DND-41 (cell line): Measurements from ENCODE around the gene BCKDHB.

Source experiments
- ATAC-seq: fragments of 200-7000 bp; cut with Tn5 transposase; 3 replicates; pipeline ENCODE4 v1.9.1; 2021; ENCODE audit warnings: low read depth; ENCODE audit not compliant: insufficient read depth
- DNase-seq: peaks from one replicate; pipeline ENCODE4 v3.0.0-alpha.2; 2020
- H2AFZ ChIP-seq: 2 replicates; pipeline ENCODE4 v1.6.0; 2012; ENCODE audit warnings: low read depth, low read length
- H3K27ac ChIP-seq: 2 replicates; pipeline ENCODE4 v1.5.1; 2012; ENCODE audit warnings: low read length, inconsistent platforms
- H3K27me3 ChIP-seq: fragments of 200-600 bp; sonication (generic); 2 replicates; pipeline ENCODE4 v1.6.0; 2012; ENCODE audit warnings: low read length, mild to moderate bottlenecking, inconsistent platforms; ENCODE audit not compliant: insufficient read depth, poor library complexity
- H3K36me3 ChIP-seq: 2 replicates; pipeline ENCODE4 v1.5.1; 2012; ENCODE audit warnings: low read length, inconsistent platforms; ENCODE audit not compliant: insufficient read depth
- H3K4me1 ChIP-seq: 2 replicates; pipeline ENCODE4 v1.5.1; 2012; ENCODE audit warnings: mild to moderate bottlenecking, low read length; ENCODE audit not compliant: insufficient read depth
- H3K4me2 ChIP-seq: 2 replicates; pipeline ENCODE4 v1.6.0; 2012; ENCODE audit warnings: mild to moderate bottlenecking, moderate library complexity, low read length, inconsistent platforms; ENCODE audit not compliant: insufficient read depth
- H3K4me3 ChIP-seq, 2 experiments: fragments of 200-600 bp in 1 of 2; shearing (Covaris generic) in 1 of 2; 2 replicates each; pipeline ENCODE4 v1.5.1; 2012 to 2016; ENCODE audit warnings: inconsistent platforms in 2 of 2, low read length in 2 of 2, mild to moderate bottlenecking in 2 of 2, low read depth in 1 of 2, moderate library complexity in 1 of 2
- H3K79me2 ChIP-seq: 2 replicates; pipeline ENCODE4 v1.6.0; 2012; ENCODE audit warnings: low read length, inconsistent platforms; ENCODE audit not compliant: insufficient read depth
- H3K9ac ChIP-seq: 2 replicates; pipeline ENCODE4 v1.6.0; 2012; ENCODE audit warnings: low read depth, mild to moderate bottlenecking, inconsistent platforms, low read length, moderate library complexity
- H3K9me3 ChIP-seq: 2 replicates; pipeline ENCODE4 v1.5.1; 2012; ENCODE audit warnings: low read length, moderate library complexity, mild to moderate bottlenecking, inconsistent platforms; ENCODE audit not compliant: insufficient read depth, severe bottlenecking
- H4K20me1 ChIP-seq: 2 replicates; pipeline ENCODE4 v1.6.0; 2012; ENCODE audit warnings: low read length; ENCODE audit not compliant: insufficient read depth
- EZH2 ChIP-seq: IDR thresholded peaks from 3 replicates; pipeline ENCODE4 v1.6.1; 2012; ENCODE audit warnings: borderline replicate concordance, low read depth, mild to moderate bottlenecking, moderate library complexity, low read length, inconsistent platforms; ENCODE audit not compliant: severe bottlenecking
- TF ChIP-seq, protein P1 (sequence below): IDR thresholded peaks from 2 replicates; pipeline ENCODE4 v1.5.1; 2012; ENCODE audit warnings: borderline replicate concordance, low read length, moderate library complexity, mild to moderate bottlenecking; ENCODE audit not compliant: poor library complexity, severe bottlenecking; ENCODE audit errors: extremely low read depth

BCKDHB gene

DNA sequence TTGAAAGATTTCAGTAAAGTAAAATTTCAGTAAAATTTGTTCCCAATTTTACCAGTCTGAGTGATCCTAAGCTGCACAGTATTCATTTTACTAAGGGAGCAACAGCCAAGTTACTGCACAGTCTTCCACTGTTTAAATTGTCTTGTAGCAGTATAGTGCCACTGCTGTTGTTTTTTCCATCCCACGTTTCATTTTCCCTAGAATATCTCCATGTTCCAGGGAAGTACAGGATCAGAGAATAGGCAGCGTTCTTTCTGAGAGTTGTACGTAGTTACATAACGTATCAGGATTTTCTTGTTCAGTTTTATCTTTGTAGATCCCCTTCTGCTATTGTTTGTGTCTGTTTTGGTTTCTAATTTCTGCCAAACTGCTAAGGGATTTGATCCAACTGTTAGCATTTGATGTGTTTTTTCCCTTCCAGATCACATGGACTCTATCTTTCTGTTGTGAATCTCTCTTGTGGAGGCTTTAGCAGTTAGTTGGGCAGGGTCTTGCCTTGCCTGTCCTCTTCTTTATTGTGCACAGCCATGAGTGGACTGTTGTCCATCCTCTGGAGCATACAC lies 38.4 kb downstream of the BCKDHB start:
- Histone ChIP-seq H3K27ac (no peak overlapping the region), H3K27me3 (no peaks in the 10 kb centered on the region), H3K9me3 (peaks cover 3% of the 10 kb centered on the region), H2AFZ (no peak overlapping the region), H3K4me3 (no peak overlapping the region), H4K20me1 (no peaks in the 10 kb centered on the region), H3K9ac (no peak overlapping the region), H3K79me2 (no peaks in the 10 kb centered on the region), H3K4me1 (no peaks in the 10 kb centered on the region), H3K4me2 (no peak overlapping the region), H3K36me3 (peaks cover 20% of the 10 kb centered on the region; the same call in 1 of the 2 replicates)
- no peak for TF ChIP-seq EZH2
- TF ChIP-seq, protein P1, sequence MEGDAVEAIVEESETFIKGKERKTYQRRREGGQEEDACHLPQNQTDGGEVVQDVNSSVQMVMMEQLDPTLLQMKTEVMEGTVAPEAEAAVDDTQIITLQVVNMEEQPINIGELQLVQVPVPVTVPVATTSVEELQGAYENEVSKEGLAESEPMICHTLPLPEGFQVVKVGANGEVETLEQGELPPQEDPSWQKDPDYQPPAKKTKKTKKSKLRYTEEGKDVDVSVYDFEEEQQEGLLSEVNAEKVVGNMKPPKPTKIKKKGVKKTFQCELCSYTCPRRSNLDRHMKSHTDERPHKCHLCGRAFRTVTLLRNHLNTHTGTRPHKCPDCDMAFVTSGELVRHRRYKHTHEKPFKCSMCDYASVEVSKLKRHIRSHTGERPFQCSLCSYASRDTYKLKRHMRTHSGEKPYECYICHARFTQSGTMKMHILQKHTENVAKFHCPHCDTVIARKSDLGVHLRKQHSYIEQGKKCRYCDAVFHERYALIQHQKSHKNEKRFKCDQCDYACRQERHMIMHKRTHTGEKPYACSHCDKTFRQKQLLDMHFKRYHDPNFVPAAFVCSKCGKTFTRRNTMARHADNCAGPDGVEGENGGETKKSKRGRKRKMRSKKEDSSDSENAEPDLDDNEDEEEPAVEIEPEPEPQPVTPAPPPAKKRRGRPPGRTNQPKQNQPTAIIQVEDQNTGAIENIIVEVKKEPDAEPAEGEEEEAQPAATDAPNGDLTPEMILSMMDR, result no peak
- DNase-seq (no peak), ATAC-seq (no peak)

DNA sequence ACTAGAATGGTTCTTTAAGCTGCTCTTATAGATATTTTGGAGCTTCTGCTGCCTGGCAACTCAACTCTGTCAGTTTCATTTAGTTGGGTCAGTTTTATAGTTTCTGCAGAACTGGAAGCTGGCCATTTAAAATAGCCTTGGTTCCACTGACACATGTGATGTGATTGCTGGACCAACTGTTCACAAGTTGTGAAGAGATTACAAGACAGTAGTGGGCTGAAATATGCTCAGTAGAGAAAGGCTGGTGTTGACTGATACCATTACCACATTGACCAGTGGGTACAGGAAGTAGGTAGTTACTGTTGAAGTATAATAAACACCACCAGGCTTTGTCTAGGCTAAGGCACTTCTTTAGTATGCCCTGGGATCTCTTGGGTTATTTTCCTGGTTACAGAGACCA lies 39.0 kb downstream of the BCKDHB start:
- Histone ChIP-seq H3K27ac (no peak overlapping the region), H3K4me3 (no peak overlapping the region), H3K9ac (no peak overlapping the region), H2AFZ (no peak overlapping the region), H3K27me3 (no peaks in the 10 kb centered on the region), H3K9me3 (peaks cover 3% of the 10 kb centered on the region), H3K36me3 (peaks cover 20% of the 10 kb centered on the region; the same call in 1 of the 2 replicates), H3K4me1 (no peaks in the 10 kb centered on the region), H3K79me2 (no peaks in the 10 kb centered on the region), H3K4me2 (no peak overlapping the region), H4K20me1 (no peaks in the 10 kb centered on the region)
- DNase-seq, result no peak
- TF ChIP-seq, protein P1, result no peak
- ATAC-seq, result no peak

DNA sequence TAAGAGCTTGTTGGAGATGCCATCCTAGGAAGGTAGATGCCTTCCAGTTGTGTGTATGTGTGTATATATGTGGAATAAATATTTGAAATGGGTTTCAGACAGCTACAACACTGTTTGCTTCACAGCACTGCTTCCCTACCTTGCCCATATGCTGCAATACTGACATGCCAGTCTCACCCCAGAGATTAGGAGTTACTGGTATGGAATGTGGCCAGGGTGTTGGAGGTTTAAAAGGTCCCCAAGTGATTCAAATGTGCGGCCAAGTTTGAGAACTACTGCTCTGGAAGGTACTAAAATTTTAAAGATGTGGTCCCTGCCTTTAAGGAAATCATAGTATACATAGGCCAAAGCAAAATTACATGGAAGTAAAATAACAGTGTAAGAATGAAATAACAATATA lies 39.5 kb downstream of the BCKDHB start:
- Histone ChIP-seq H3K4me2 (no peak overlapping the region), H3K9me3 (peaks cover 3% of the 10 kb centered on the region), H2AFZ (no peak overlapping the region), H3K27me3 (no peaks in the 10 kb centered on the region), H3K9ac (no peak overlapping the region), H3K27ac (no peak overlapping the region), H3K79me2 (no peaks in the 10 kb centered on the region), H3K4me1 (no peaks in the 10 kb centered on the region), H4K20me1 (no peaks in the 10 kb centered on the region), H3K4me3 (no peak overlapping the region), H3K36me3 (peaks cover 20% of the 10 kb centered on the region; the same call in 1 of the 2 replicates)
- DNase-seq, result no peak
- ATAC-seq, result no peak
- TF ChIP-seq, protein P1, result no peak
- TF ChIP-seq EZH2, result no peak

DNA sequence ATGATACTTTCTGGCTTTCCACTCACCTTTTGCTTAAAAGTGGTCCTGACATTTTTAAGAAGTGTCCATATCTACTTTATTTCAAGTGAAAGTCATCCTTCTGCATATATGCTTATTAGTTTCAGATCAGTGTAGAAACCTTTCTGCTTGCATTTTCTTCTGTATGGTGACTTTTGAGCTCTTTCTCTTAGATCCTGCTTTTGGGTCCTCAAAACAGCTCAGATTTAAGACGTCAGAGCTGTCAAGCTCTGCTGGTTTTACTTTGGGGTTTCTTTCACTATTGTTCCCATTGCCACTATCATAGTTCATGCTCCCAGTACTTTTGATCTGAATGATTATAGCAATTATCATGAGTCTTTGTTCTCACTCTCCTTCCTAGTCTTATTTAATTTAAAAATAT lies 41.7 kb downstream of the BCKDHB start:
- Histone ChIP-seq H3K4me3 (no peak overlapping the region), H2AFZ (no peak overlapping the region), H4K20me1 (no peaks in the 10 kb centered on the region), H3K9ac (no peak overlapping the region), H3K4me1 (no peaks in the 10 kb centered on the region), H3K79me2 (no peaks in the 10 kb centered on the region), H3K4me2 (no peak overlapping the region), H3K9me3 (peaks cover 3% of the 10 kb centered on the region), H3K27me3 (no peaks in the 10 kb centered on the region), H3K27ac (no peak overlapping the region), H3K36me3 (peaks cover 18% of the 10 kb centered on the region; the same call in 1 of the 2 replicates)
- DNase-seq (no peak), ATAC-seq (no peak)
- TF ChIP-seq EZH2, result no peak
- TF ChIP-seq, protein P1, result no peak
